HUES6 (cell line): ENCODE data around the gene AP1AR.

Experiments
- H3K27ac ChIP-seq: 2 replicates; pipeline ENCODE4 v1.7.0; 2013; ENCODE audit warnings: low read depth, mild to moderate bottlenecking, low read length, inconsistent platforms
- H3K27me3 ChIP-seq: 2 replicates; pipeline ENCODE4 v1.6.1; 2013; ENCODE audit warnings: low read length; ENCODE audit not compliant: control insufficient read depth, insufficient read depth
- H3K36me3 ChIP-seq: 2 replicates; pipeline ENCODE4 v1.6.1; 2013; ENCODE audit warnings: low read length; ENCODE audit not compliant: control insufficient read depth, insufficient read depth
- H3K4me1 ChIP-seq: 2 replicates; pipeline ENCODE4 v1.6.1; 2013; ENCODE audit warnings: low read length; ENCODE audit not compliant: control insufficient read depth, insufficient read depth
- H3K4me3 ChIP-seq: 2 replicates; pipeline ENCODE4 v1.5.1; 2013; ENCODE audit warnings: low read depth, low read length
- H3K9ac ChIP-seq: one replicate; pipeline ENCODE4 v1.6.1; 2013; ENCODE audit warnings: mild to moderate bottlenecking, low read length
- H3K9me3 ChIP-seq: 2 replicates; pipeline ENCODE4 v1.6.1; 2013; ENCODE audit warnings: low read depth, low read length; ENCODE audit not compliant: control insufficient read depth, insufficient read depth

The AP1AR gene

DNA sequence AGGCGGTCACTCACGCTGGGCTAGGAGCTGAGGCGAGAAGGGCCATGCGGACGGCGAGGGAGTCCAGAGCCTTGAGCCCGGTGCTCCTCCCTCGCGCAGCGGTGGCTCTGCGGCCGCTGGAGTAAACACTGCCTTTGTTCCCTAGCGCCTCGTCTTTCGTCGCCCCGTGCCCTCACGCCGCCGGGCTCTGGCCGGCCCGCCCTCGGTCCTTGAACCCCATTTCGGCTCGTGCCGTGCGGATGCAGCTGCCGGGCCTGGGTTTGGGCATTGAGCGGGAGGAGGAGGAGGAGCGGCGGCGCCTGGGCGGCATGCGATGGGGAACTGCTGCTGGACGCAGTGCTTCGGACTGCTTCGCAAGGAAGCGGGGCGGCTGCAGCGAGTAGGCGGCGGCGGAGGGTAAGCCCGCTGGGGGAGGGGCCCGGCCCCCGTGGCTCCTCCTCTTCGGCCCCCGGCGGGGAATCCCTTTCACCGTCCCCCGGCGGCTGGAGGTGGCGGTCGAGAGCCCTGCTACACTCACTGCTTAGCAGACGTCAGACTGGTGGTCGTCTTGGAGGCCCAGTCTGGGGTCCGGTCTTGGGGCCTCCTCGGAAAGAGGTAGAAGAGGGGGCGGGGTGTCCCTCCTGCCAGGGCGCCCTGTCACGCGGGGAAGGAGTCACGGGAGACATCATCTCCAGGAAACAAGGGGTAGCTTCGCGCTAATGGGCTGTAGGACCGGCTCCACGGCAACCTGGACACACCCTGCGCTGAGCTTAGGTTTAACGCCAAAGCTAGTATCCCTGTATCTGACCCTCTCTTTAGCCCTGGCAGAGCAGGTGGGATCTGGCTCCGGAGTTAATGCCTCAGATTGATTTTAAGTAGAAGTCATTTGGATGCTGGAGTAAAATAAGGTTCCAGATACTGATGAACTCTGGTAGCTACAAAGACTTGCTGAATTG is at the start of gene AP1AR:
Gene AP1AR (plus strand): TSS at position 9 of the 935 bp plus-strand sequence. CDS start 305 bp downstream, at position 314.
- H3K4me1 ChIP-seq = peaks cover 4% of the 10 kb centered on the region; the same call in 1 of the 2 replicates
- no peaks in the 10 kb centered on the region for H3K9me3 ChIP-seq
- peak within 1 kb of the TSS; percentile 85 for H3K4me3 ChIP-seq
- no peaks in the 10 kb centered on the region for H3K27me3 ChIP-seq
- peak within 1 kb of the TSS; percentile 89 for H3K27ac ChIP-seq
- H3K9ac ChIP-seq = peak within 1 kb of the TSS; percentile 94
- no peaks in the 10 kb centered on the region for H3K36me3 ChIP-seq

- no peaks in the 10 kb centered on the region for H3K36me3 ChIP-seq
- no peaks in the 10 kb centered on the region for H3K9me3 ChIP-seq
- H3K27ac ChIP-seq = no peak overlapping the region
- no peak overlapping the region for H3K9ac ChIP-seq
- no peaks in the 10 kb centered on the region for H3K4me1 ChIP-seq
- H3K4me3 ChIP-seq = no peak overlapping the region
- H3K27me3 ChIP-seq = no peaks in the 10 kb centered on the region
Measured at GRCh38 chr4:112182604-112183003, 49.0 kb upstream of the AP1AR start.

DNA sequence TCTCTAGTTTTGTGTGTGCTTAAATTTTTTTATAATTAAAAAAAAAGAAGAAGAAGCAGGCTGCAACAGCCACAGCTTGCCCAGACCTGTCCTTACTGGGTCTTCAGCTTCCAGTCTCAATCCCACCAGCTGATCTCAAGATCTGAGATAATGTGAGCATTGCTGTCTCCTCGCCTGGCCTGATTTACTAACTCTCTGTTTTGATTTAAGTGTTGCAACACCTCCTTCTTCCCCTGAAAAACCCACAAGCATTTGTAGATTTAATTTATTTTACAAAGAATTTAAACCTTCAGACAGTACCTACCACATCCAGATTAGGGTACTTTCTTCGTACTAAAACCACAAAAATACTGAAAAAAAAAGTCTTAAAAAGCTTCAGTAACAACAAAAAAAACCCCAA is 48.3 kb upstream of the AP1AR start:
- Histone ChIP-seq H3K9ac (no peak overlapping the region), H3K27me3 (no peaks in the 10 kb centered on the region), H3K36me3 (no peaks in the 10 kb centered on the region), H3K27ac (no peak overlapping the region), H3K4me1 (no peaks in the 10 kb centered on the region), H3K9me3 (no peaks in the 10 kb centered on the region), H3K4me3 (no peak overlapping the region)

- Histone ChIP-seq H3K9ac (no peak overlapping the region), H3K9me3 (no peaks in the 10 kb centered on the region), H3K27me3 (no peaks in the 10 kb centered on the region), H3K4me3 (no peak overlapping the region), H3K4me1 (no peaks in the 10 kb centered on the region), H3K36me3 (no peaks in the 10 kb centered on the region), H3K27ac (no peak overlapping the region)
Measured at GRCh38 chr4:112184438-112184837, 47.1 kb upstream of the AP1AR start.

GRCh38 chr4:112185334-112185733 is 46.3 kb upstream of the AP1AR start:
- no peak overlapping the region for H3K27ac ChIP-seq
- no peaks in the 10 kb centered on the region for H3K36me3 ChIP-seq
- no peaks in the 10 kb centered on the region for H3K4me1 ChIP-seq
- no peak overlapping the region for H3K9ac ChIP-seq
- H3K4me3 ChIP-seq = no peak overlapping the region
- H3K9me3 ChIP-seq = no peaks in the 10 kb centered on the region
- no peaks in the 10 kb centered on the region for H3K27me3 ChIP-seq

DNA sequence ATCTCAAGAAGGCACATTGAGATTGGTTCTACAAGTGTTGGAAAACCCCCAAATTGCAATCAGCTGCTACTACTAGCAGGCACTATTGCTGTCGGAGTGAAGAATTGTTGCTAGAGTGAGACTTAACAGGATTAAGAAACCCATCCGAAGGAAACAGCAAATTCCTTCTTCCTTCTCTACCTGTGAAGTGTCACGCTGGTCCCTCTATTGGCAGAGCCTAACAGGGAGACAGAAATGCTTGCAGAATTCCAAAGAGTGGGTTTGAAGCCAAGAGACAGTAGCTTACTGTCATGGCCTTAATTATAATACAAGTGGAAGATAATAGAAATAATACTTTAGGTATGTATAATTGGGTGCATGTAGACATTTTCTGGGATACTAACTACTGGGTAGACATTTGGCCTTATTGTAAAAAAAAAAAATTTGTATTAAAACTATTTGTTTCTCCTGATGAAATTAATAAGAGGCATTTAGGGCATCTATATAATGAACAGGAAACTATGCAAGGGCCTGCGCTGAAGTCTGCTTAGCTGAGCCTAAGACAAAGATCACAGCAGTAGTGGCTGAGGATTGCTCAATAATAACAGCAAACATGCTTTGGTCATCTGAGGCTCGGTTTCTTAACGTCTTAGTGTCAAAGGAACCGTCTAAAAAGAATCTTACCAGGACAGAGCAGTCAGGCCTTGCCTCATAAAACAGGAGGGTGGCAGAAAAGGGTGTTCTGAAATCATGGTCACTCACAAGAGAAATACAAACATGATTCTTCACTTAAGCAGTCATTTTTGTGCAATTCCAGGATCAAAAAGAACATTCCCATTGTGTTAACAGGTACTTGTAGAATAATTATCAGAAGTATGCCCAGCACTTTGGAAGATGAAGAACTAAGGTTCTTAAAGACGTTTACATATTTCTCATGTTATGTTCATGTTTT is 45.6 kb upstream of the AP1AR start:
- H3K9ac ChIP-seq = no peak overlapping the region
- H3K27ac ChIP-seq = no peak overlapping the region
- H3K4me1 ChIP-seq = no peaks in the 10 kb centered on the region
- H3K9me3 ChIP-seq = no peaks in the 10 kb centered on the region
- no peak overlapping the region for H3K4me3 ChIP-seq
- no peaks in the 10 kb centered on the region for H3K27me3 ChIP-seq
- H3K36me3 ChIP-seq = no peaks in the 10 kb centered on the region

GRCh38 chr4:112189754-112190153 is 41.8 kb upstream of the AP1AR start:
- no peaks in the 10 kb centered on the region for H3K4me1 ChIP-seq
- no peaks in the 10 kb centered on the region for H3K27me3 ChIP-seq
- no peaks in the 10 kb centered on the region for H3K9me3 ChIP-seq
- H3K27ac ChIP-seq = no peak overlapping the region
- no peak overlapping the region for H3K9ac ChIP-seq
- H3K36me3 ChIP-seq = no peaks in the 10 kb centered on the region
- no peak overlapping the region for H3K4me3 ChIP-seq

- no peak overlapping the region for H3K9ac ChIP-seq
- no peaks in the 10 kb centered on the region for H3K9me3 ChIP-seq
- no peak overlapping the region for H3K27ac ChIP-seq
Measured at GRCh38 chr4:112190684-112191083, 40.9 kb upstream of the AP1AR start.

DNA sequence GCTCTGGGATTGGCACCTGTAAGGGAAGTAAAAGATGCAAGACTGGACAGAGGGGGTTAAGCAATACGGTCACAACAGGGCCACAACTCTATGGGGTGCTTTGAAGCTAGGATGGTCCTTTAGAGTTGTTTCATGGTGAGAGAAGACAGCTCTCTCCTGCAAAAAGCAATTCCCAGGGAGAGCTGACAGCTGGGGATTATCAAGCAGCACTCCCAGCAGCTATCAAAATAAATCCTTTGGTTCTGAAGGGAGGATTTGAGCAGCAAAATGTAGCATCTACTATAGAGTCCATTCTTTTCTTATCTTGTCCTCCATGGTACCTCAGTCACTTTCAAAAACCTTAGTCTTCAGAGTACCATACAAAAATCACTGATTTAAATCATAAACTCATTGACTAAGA is 35.1 kb upstream of the AP1AR start:
- Histone ChIP-seq H3K27me3 (no peaks in the 10 kb centered on the region), H3K9ac (no peak overlapping the region), H3K36me3 (no peaks in the 10 kb centered on the region), H3K9me3 (no peaks in the 10 kb centered on the region), H3K27ac (no peak overlapping the region), H3K4me3 (no peak overlapping the region), H3K4me1 (no peaks in the 10 kb centered on the region)

More at GRCh38 chr4:112190684-112191083, 40.9 kb upstream of the AP1AR start:
- H3K36me3 ChIP-seq = no peaks in the 10 kb centered on the region
- H3K4me3 ChIP-seq = no peak overlapping the region
- H3K27me3 ChIP-seq = no peaks in the 10 kb centered on the region
- H3K4me1 ChIP-seq = no peaks in the 10 kb centered on the region

- Histone ChIP-seq H3K36me3 (no peaks in the 10 kb centered on the region), H3K27ac (no peak overlapping the region), H3K27me3 (no peaks in the 10 kb centered on the region), H3K4me1 (peaks cover 6% of the 10 kb centered on the region; the same call in 1 of the 2 replicates), H3K9ac (no peak overlapping the region), H3K4me3 (no peak overlapping the region), H3K9me3 (no peaks in the 10 kb centered on the region)
Measured at GRCh38 chr4:112199041-112199440, 32.5 kb upstream of the AP1AR start.
